KMS-11 (cell line): Measurements from ENCODE around the gene POLR1E.
"Not testable (repeated sequence)": the region's sequence is repeated elsewhere in the genome, so short reads cannot be mapped to it uniquely, and the experiment has no call there.

Source experiments
- H2AFZ ChIP-seq: fragments of 200-600 bp; sonication (generic); 2 replicates; pipeline ENCODE4 v1.6.1; 2016; ENCODE audit warnings: antibody characterized with exemption, mixed run types, low read depth
- H3K27ac ChIP-seq: fragments of 200-600 bp; sonication (generic); 2 replicates; pipeline ENCODE4 v1.6.1; 2016; ENCODE audit warnings: mild to moderate bottlenecking, mixed run types
- H3K27me3 ChIP-seq: fragments of 200-600 bp; sonication (generic); 2 replicates; pipeline ENCODE4 v1.6.1; 2017; ENCODE audit warnings: mild to moderate bottlenecking, low read depth, mixed run types, moderate library complexity; ENCODE audit not compliant: insufficient read depth
- H3K36me3 ChIP-seq: fragments of 200-600 bp; sonication (generic); 2 replicates; pipeline ENCODE4 v1.6.1; 2017; ENCODE audit warnings: mild to moderate bottlenecking, mixed run types; ENCODE audit not compliant: insufficient read depth
- H3K4me1 ChIP-seq: fragments of 200-600 bp; sonication (generic); 2 replicates; pipeline ENCODE4 v1.6.1; 2016; ENCODE audit warnings: mild to moderate bottlenecking, low read depth, mixed run types; ENCODE audit not compliant: poor library complexity, severe bottlenecking
- H3K4me2 ChIP-seq: fragments of 200-600 bp; sonication (generic); 2 replicates; pipeline ENCODE4 v1.7.0; 2016; ENCODE audit warnings: mild to moderate bottlenecking, mixed run types
- H3K4me3 ChIP-seq: fragments of 200-600 bp; sonication (generic); IDR thresholded peaks from 2 replicates; pipeline ENCODE4 v1.6.1; 2017; ENCODE audit warnings: low read depth, low read length, mixed read lengths; ENCODE audit not compliant: insufficient read depth
- H3K79me2 ChIP-seq: fragments of 200-600 bp; sonication (generic); 2 replicates; pipeline ENCODE4 v1.6.1; 2016; ENCODE audit warnings: low read depth, mixed run types; ENCODE audit not compliant: insufficient read depth
- H3K9ac ChIP-seq: fragments of 200-600 bp; sonication (generic); 2 replicates; pipeline ENCODE4 v1.6.1; 2016; ENCODE audit warnings: mild to moderate bottlenecking, mixed run types
- H4K20me1 ChIP-seq: fragments of 200-600 bp; sonication (generic); 2 replicates; pipeline ENCODE4 v1.6.1; 2016; ENCODE audit warnings: mild to moderate bottlenecking, mixed run types; ENCODE audit not compliant: insufficient read depth
- TF ChIP-seq, protein P1 (sequence below): fragments of 200-600 bp; sonication (generic); conservative IDR thresholded peaks from 2 replicates; pipeline ENCODE4 v1.6.1; 2017; ENCODE audit warnings: low read depth, mild to moderate bottlenecking, antibody characterized with exemption, low read length, moderate library complexity, mixed read lengths

The POLR1E gene

DNA sequence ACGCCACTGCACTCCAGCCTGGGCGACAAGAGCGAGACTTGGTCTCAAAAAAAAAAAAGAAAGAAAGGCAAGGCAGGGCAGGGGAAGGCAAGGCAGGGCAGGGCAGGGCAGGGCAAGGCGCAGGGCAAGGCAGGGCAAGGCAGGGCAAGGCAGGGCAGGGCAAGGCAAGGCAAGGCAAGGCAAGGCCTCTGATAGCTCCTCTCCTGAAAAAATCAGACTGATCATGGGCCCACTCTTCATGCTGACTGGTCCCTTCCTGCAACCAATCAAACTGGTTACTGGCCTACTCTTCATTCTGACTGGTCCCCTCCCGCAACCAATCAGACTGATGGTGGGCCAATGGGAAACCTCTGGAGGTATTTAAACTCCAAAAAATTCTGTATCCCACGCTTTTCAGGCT lies 17.1 kb upstream of the POLR1E start:
- H3K4me2 ChIP-seq, result no peak overlapping the region
- H3K36me3 ChIP-seq, result no peaks in the 10 kb centered on the region
- TF ChIP-seq, protein P1, sequence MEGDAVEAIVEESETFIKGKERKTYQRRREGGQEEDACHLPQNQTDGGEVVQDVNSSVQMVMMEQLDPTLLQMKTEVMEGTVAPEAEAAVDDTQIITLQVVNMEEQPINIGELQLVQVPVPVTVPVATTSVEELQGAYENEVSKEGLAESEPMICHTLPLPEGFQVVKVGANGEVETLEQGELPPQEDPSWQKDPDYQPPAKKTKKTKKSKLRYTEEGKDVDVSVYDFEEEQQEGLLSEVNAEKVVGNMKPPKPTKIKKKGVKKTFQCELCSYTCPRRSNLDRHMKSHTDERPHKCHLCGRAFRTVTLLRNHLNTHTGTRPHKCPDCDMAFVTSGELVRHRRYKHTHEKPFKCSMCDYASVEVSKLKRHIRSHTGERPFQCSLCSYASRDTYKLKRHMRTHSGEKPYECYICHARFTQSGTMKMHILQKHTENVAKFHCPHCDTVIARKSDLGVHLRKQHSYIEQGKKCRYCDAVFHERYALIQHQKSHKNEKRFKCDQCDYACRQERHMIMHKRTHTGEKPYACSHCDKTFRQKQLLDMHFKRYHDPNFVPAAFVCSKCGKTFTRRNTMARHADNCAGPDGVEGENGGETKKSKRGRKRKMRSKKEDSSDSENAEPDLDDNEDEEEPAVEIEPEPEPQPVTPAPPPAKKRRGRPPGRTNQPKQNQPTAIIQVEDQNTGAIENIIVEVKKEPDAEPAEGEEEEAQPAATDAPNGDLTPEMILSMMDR, result no peak
- no peak overlapping the region for H3K4me3 ChIP-seq
- no peak overlapping the region for H3K27ac ChIP-seq
- H3K4me1 ChIP-seq, result peaks cover 8% of the 10 kb centered on the region
- H2AFZ ChIP-seq, result no peak overlapping the region
- no peaks in the 10 kb centered on the region for H4K20me1 ChIP-seq
- H3K79me2 ChIP-seq, result peaks cover 8% of the 10 kb centered on the region; the same call in 1 of the 2 replicates
- H3K27me3 ChIP-seq, result no peaks in the 10 kb centered on the region
- H3K9ac ChIP-seq, result no peak overlapping the region

- Histone ChIP-seq H3K4me3 (no peak overlapping the region), H3K36me3 (no peaks in the 10 kb centered on the region), H3K9ac (no peak overlapping the region), H3K27ac (no peak overlapping the region), H3K4me1 (peaks cover 1% of the 10 kb centered on the region), H3K27me3 (no peaks in the 10 kb centered on the region), H2AFZ (no peak overlapping the region), H4K20me1 (no peaks in the 10 kb centered on the region), H3K79me2 (no peaks in the 10 kb centered on the region), H3K4me2 (no peak overlapping the region)
- TF ChIP-seq, protein P1, result no peak
These were observed 13.6 kb upstream of the POLR1E start for GRCh38 chr9:37471942-37472684.

- not testable (repeated sequence) for H3K36me3 ChIP-seq, H3K9ac ChIP-seq, H3K4me3 ChIP-seq, H3K27ac ChIP-seq, H3K27me3 ChIP-seq, H4K20me1 ChIP-seq, H3K4me1 ChIP-seq, H3K79me2 ChIP-seq, H3K4me2 ChIP-seq, H2AFZ ChIP-seq
These were observed 11.8 kb upstream of the POLR1E start for GRCh38 chr9:37473982-37474381.

DNA sequence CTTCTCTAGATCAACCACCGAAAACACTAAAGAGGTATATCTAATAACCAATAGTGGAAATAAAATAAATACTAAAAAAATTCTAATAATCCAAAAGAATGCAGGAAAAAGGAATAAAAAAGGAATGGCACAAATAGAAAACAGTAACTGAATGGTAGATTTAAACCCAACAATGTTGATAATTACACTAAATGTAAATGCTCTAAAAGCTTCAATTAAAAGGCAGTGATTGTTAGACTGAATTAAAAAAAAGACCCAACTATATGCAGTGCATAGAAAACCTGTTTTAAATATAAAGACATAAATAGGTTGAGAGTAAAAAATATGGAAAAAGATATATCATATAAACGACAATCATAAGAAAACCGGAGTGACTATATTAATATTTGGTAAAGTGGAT lies 11.3 kb upstream of the POLR1E start:
- no peaks in the 10 kb centered on the region for H3K27me3 ChIP-seq
- H3K4me3 ChIP-seq, result no peak overlapping the region
- H4K20me1 ChIP-seq, result no peaks in the 10 kb centered on the region
- H3K79me2 ChIP-seq, result no peaks in the 10 kb centered on the region
- TF ChIP-seq, protein P1, result no peak
- H3K4me2 ChIP-seq, result no peak overlapping the region
- no peak overlapping the region for H3K27ac ChIP-seq
- H3K4me1 ChIP-seq, result no peaks in the 10 kb centered on the region
- no peak overlapping the region for H3K9ac ChIP-seq
- H3K36me3 ChIP-seq, result no peaks in the 10 kb centered on the region
- H2AFZ ChIP-seq, result no peak overlapping the region

DNA sequence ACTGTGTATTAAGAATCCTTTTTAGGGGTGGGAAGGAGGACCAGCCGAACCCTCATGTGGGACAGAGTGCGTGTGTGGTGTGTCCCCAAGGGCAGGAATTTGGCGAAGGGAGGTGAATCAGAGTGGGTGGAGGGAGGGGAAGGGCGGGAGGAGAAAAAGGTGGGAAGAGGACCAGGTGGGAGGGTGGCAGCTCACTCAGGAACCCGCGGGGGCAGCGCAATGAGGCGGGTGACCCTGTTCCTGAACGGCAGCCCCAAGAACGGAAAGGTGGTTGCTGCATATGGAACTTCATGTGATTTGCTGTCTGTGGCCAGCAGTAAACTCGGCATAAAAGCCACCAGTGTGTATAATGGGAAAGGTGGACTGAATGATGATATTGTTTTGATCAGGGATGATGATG lies 8.8 kb upstream of the POLR1E start:
- no peaks in the 10 kb centered on the region for H3K36me3 ChIP-seq
- TF ChIP-seq, protein P1, result no peak
- no peak overlapping the region for H3K27ac ChIP-seq
- H3K4me1 ChIP-seq, result no peaks in the 10 kb centered on the region
- H3K4me3 ChIP-seq, result no peak overlapping the region
- H3K27me3 ChIP-seq, result no peaks in the 10 kb centered on the region
- H3K4me2 ChIP-seq, result no peak overlapping the region
- no peaks in the 10 kb centered on the region for H3K79me2 ChIP-seq
- H3K9ac ChIP-seq, result no peak overlapping the region
- H4K20me1 ChIP-seq, result no peaks in the 10 kb centered on the region
- H2AFZ ChIP-seq, result no peak overlapping the region

DNA sequence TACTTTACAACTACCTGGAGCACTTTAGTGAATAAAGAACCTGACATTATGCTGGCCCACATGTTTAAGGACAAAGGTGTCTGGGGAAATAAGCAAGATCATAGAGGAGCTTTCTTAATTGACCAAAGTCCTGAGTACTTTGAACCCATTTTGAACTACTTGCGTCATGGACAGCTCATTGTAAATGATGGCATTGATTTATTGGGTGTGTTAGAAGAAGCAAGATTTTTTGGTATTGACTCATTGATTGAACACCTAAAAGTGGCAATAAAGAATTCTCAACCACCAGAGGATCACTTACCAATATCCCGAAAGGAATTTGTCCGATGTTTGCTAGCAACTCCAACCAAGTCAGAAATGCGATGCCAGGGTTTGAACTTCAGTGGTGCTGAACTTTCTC lies 8.3 kb upstream of the POLR1E start:
- not testable (repeated sequence) for H4K20me1 ChIP-seq, H3K27me3 ChIP-seq, H3K4me2 ChIP-seq, H2AFZ ChIP-seq, H3K27ac ChIP-seq, H3K4me1 ChIP-seq, H3K79me2 ChIP-seq, H3K4me3 ChIP-seq, H3K36me3 ChIP-seq, H3K9ac ChIP-seq

GRCh38 chr9:37477987-37478619 lies 7.6 kb upstream of the POLR1E start:
- not testable (repeated sequence) for H3K4me2 ChIP-seq, H2AFZ ChIP-seq, H3K9ac ChIP-seq, H3K27ac ChIP-seq, H3K27me3 ChIP-seq, H4K20me1 ChIP-seq, H3K4me1 ChIP-seq, H3K4me3 ChIP-seq, H3K36me3 ChIP-seq, H3K79me2 ChIP-seq
